GM12892 (cell line): ENCODE data around the gene WWC2.

Experiments used
- POLR2A ChIP-seq: IDR thresholded peaks from 2 replicates; pipeline ENCODE4 v1.6.1; 2011; ENCODE audit warnings: low read depth, low read length, control low read depth
- TAF1 ChIP-seq: IDR thresholded peaks from 2 replicates; pipeline ENCODE4 v1.6.1; 2011; ENCODE audit warnings: low read depth, mild to moderate bottlenecking, control low read depth, low read length, borderline replicate concordance

- no peak for TF ChIP-seq POLR2A
- no peak for TF ChIP-seq TAF1
Observed at GRCh38 chr4:183078634-183079033, 20.4 kb upstream of the WWC2 start.
